OCI-LY7 (cell line): ENCODE measurements around the gene CDX1.

Experiments
- EZH2phosphoT487 ChIP-seq: fragments of 200-600 bp; sonication (generic); IDR thresholded peaks from 2 replicates; pipeline ENCODE4 v1.6.1; 2018; ENCODE audit warnings: low read depth, borderline replicate concordance, mild to moderate bottlenecking, mixed run types, antibody characterized with exemption, low read length, moderate library complexity, mixed read lengths
- TF ChIP-seq, protein P1 (sequence below): fragments of 200-600 bp; sonication (generic); conservative IDR thresholded peaks from 2 replicates; pipeline ENCODE4 v1.5.1; 2014; ENCODE audit warnings: mild to moderate bottlenecking, antibody characterized with exemption, low read length, moderate library complexity, mixed read lengths

- TF ChIP-seq, protein P1, sequence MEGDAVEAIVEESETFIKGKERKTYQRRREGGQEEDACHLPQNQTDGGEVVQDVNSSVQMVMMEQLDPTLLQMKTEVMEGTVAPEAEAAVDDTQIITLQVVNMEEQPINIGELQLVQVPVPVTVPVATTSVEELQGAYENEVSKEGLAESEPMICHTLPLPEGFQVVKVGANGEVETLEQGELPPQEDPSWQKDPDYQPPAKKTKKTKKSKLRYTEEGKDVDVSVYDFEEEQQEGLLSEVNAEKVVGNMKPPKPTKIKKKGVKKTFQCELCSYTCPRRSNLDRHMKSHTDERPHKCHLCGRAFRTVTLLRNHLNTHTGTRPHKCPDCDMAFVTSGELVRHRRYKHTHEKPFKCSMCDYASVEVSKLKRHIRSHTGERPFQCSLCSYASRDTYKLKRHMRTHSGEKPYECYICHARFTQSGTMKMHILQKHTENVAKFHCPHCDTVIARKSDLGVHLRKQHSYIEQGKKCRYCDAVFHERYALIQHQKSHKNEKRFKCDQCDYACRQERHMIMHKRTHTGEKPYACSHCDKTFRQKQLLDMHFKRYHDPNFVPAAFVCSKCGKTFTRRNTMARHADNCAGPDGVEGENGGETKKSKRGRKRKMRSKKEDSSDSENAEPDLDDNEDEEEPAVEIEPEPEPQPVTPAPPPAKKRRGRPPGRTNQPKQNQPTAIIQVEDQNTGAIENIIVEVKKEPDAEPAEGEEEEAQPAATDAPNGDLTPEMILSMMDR: no peak
- TF ChIP-seq EZH2phosphoT487: no peak
These were observed 30.4 kb downstream of the CDX1 start for GRCh38 chr5:150196986-150197385.
